DMS53 (cell line): ENCODE data around the gene FGF1.
A peak's percentile ranks its signal among the peaks of the same experiment; 100 is the strongest.

Source experiments
- DNase-seq: peaks from one replicate; lab custom pipeline; 2025; lab: John Stamatoyannopoulos, UW

Gene FGF1

GRCh38 chr5:142697356-142698255, 11.7 kb upstream of the FGF1 start:
- DNase-seq, result no peak

GRCh38 chr5:142696379-142696778, 10.5 kb upstream of the FGF1 start:
- no peak for DNase-seq

- no peak for DNase-seq
Observed at GRCh38 chr5:142694092-142694856, 8.4 kb upstream of the FGF1 start.

GRCh38 chr5:142692321-142692894, 6.5 kb upstream of the FGF1 start:
- DNase-seq, result no peak

- DNase-seq, result peak; percentile 71
Observed at GRCh38 chr5:142690667-142691066, 4.8 kb upstream of the FGF1 start.

- no peak for DNase-seq
Observed at GRCh38 chr5:142689081-142689480, 3.2 kb upstream of the FGF1 start.

GRCh38 chr5:142688281-142688989, 2.5 kb upstream of the FGF1 start:
- DNase-seq, result no peak

GRCh38 chr5:142686968-142687367, 1.1 kb upstream of the FGF1 start:
- no peak for DNase-seq

GRCh38 chr5:142686210-142686734, 382 bp upstream of the FGF1 start:
- peak; percentile 35 for DNase-seq

GRCh38 chr5:142684508-142685041, 1.3 kb downstream of the FGF1 start:
- peak; percentile 51 for DNase-seq

- no peak for DNase-seq
Observed at GRCh38 chr5:142683881-142684505, 1.9 kb downstream of the FGF1 start.

- DNase-seq, result no peak
Observed at GRCh38 chr5:142683116-142683515, 2.8 kb downstream of the FGF1 start.

- DNase-seq, result peak; percentile 98
Observed at GRCh38 chr5:142680605-142681259, 5.2 kb downstream of the FGF1 start.

GRCh38 chr5:142679744-142680143, 6.1 kb downstream of the FGF1 start:
- no peak for DNase-seq

- DNase-seq, result no peak
Observed at GRCh38 chr5:142678529-142678928, 7.4 kb downstream of the FGF1 start.

- no peak for DNase-seq
Observed at GRCh38 chr5:142677198-142677597, 8.7 kb downstream of the FGF1 start.

GRCh38 chr5:142676318-142676717, 9.6 kb downstream of the FGF1 start:
- DNase-seq, result no peak

- DNase-seq, result no peak
Observed at GRCh38 chr5:142674531-142675469, 11.1 kb downstream of the FGF1 start.

GRCh38 chr5:142671801-142672200, 14.1 kb downstream of the FGF1 start:
- no peak for DNase-seq
